ENCODE results near the gene PFDN6. TPM values are rescaled to one million over a fixed set of nuclear protein-coding genes. Genes with fewer than 3 reads are reported as not detected.

Gene PFDN6
- total and polyA plus RNA-seq, 9 of the 15 experiments (the other 6 are each of a cell fraction or from before 2014, with no cell fraction given), result 6.8 to 475 (median 216) TPM

DNA sequence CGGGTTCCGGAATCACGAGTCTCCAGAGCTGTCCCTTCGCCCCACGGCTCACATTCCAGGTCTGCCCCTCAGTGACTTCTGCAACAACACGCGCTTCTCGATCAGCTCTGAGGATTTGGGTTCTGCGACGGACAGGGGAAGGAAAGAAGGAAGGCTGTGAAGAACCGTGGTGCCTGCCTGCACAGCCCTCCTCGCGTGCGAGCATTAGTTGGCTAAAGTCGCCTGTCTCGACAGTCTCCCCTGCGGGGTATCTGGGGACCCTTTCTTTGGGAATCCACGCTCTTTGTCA is 40.8 kb upstream of the PFDN6 start (continued):
- TF ChIP-seq, protein P1, sequence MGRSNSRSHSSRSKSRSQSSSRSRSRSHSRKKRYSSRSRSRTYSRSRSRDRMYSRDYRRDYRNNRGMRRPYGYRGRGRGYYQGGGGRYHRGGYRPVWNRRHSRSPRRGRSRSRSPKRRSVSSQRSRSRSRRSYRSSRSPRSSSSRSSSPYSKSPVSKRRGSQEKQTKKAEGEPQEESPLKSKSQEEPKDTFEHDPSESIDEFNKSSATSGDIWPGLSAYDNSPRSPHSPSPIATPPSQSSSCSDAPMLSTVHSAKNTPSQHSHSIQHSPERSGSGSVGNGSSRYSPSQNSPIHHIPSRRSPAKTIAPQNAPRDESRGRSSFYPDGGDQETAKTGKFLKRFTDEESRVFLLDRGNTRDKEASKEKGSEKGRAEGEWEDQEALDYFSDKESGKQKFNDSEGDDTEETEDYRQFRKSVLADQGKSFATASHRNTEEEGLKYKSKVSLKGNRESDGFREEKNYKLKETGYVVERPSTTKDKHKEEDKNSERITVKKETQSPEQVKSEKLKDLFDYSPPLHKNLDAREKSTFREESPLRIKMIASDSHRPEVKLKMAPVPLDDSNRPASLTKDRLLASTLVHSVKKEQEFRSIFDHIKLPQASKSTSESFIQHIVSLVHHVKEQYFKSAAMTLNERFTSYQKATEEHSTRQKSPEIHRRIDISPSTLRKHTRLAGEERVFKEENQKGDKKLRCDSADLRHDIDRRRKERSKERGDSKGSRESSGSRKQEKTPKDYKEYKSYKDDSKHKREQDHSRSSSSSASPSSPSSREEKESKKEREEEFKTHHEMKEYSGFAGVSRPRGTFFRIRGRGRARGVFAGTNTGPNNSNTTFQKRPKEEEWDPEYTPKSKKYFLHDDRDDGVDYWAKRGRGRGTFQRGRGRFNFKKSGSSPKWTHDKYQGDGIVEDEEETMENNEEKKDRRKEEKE (IDR thresholded peaks at IDR 0.05; ENCODE audit: borderline replicate concordance in 1 of 2, control insufficient read depth in 1 of 2, low read depth in 2 of 2, low read length in 1 of 2), result 0 out of 4 replicates have a peak, but pooled peaks of 1 of the 2 experiments have one; percentile 36
- TF ChIP-seq, protein P2, sequence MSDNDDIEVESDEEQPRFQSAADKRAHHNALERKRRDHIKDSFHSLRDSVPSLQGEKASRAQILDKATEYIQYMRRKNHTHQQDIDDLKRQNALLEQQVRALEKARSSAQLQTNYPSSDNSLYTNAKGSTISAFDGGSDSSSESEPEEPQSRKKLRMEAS (CRISPR knock-in tag; IDR thresholded peaks at IDR 0.05), result peak; percentile 45; the same call in 1 of the 2 replicates
- TF ChIP-seq, protein P3, sequence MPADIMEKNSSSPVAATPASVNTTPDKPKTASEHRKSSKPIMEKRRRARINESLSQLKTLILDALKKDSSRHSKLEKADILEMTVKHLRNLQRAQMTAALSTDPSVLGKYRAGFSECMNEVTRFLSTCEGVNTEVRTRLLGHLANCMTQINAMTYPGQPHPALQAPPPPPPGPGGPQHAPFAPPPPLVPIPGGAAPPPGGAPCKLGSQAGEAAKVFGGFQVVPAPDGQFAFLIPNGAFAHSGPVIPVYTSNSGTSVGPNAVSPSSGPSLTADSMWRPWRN (IDR thresholded peaks at IDR 0.05; ENCODE audit: low read depth), result 0 out of 2 replicates have a peak, but pooled peaks have one; percentile 9
- TF ChIP-seq HNRNPK (IDR thresholded peaks at IDR 0.05; ENCODE audit: low read depth, low read length, poor library complexity, severe bottlenecking) (no peak), MIER1 (IDR thresholded peaks at IDR 0.05; ENCODE audit: low read depth) (peak; percentile 70), PCBP2 (IDR thresholded peaks at IDR 0.05; ENCODE audit: low read depth, low read length, poor library complexity, severe bottlenecking) (no peak), BRF1 (IDR thresholded peaks at IDR 0.05; ENCODE audit: borderline replicate concordance, extremely low read depth, insufficient read length) (no peak), C11orf30 (IDR thresholded peaks at IDR 0.05; ENCODE audit: low read depth) (no peak), CAMTA2 (CRISPR knock-in tag; conservative IDR thresholded peaks at IDR 0.05) (no peak), YBX1 (IDR thresholded peaks at IDR 0.05) (no peak), NFYB (IDR thresholded peaks at IDR 0.05; ENCODE audit: extremely low read depth, insufficient read length) (no peak), L3MBTL2 (IDR thresholded peaks at IDR 0.05) (peak; percentile 51; the same call in 1 of the 2 replicates)
- TF ChIP-seq, protein P4, sequence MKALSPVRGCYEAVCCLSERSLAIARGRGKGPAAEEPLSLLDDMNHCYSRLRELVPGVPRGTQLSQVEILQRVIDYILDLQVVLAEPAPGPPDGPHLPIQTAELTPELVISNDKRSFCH (CRISPR knock-in tag; IDR thresholded peaks at IDR 0.05), result no peak
- TF ChIP-seq, protein P4 (tag; IDR thresholded peaks at IDR 0.05), result peak; percentile 52; the same call in 1 of the 2 replicates
- TF ChIP-seq, protein P5, sequence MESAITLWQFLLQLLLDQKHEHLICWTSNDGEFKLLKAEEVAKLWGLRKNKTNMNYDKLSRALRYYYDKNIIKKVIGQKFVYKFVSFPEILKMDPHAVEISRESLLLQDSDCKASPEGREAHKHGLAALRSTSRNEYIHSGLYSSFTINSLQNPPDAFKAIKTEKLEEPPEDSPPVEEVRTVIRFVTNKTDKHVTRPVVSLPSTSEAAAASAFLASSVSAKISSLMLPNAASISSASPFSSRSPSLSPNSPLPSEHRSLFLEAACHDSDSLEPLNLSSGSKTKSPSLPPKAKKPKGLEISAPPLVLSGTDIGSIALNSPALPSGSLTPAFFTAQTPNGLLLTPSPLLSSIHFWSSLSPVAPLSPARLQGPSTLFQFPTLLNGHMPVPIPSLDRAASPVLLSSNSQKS (CRISPR knock-in tag; IDR thresholded peaks at IDR 0.05), result no peak
- TF ChIP-seq, protein P6, sequence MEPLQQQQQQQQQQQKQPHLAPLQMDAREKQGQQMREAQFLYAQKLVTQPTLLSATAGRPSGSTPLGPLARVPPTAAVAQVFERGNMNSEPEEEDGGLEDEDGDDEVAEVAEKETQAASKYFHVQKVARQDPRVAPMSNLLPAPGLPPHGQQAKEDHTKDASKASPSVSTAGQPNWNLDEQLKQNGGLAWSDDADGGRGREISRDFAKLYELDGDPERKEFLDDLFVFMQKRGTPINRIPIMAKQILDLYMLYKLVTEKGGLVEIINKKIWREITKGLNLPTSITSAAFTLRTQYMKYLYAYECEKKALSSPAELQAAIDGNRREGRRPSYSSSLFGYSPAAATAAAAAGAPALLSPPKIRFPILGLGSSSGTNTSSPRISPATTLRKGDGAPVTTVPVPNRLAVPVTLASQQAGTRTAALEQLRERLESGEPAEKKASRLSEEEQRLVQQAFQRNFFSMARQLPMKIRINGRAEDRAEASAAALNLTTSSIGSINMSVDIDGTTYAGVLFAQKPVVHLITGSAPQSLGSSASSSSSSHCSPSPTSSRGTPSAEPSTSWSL (CRISPR knock-in tag; IDR thresholded peaks at IDR 0.05; ENCODE audit: borderline replicate concordance), result 0 out of 2 replicates have a peak, but pooled peaks have one; percentile 48
- TF ChIP-seq, protein P7, sequence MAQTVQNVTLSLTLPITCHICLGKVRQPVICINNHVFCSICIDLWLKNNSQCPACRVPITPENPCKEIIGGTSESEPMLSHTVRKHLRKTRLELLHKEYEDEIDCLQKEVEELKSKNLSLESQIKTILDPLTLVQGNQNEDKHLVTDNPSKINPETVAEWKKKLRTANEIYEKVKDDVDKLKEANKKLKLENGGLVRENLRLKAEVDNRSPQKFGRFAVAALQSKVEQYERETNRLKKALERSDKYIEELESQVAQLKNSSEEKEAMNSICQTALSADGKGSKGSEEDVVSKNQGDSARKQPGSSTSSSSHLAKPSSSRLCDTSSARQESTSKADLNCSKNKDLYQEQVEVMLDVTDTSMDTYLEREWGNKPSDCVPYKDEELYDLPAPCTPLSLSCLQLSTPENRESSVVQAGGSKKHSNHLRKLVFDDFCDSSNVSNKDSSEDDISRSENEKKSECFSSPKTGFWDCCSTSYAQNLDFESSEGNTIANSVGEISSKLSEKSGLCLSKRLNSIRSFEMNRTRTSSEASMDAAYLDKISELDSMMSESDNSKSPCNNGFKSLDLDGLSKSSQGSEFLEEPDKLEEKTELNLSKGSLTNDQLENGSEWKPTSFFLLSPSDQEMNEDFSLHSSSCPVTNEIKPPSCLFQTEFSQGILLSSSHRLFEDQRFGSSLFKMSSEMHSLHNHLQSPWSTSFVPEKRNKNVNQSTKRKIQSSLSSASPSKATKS (CRISPR knock-in tag; IDR thresholded peaks at IDR 0.05), result no peak

All from K562 (cell line).